22Rv1 (cell line): ENCODE results near the gene MYLK3.

Experiments
- CTCF ChIP-seq: fragments of 450-650 bp; IDR thresholded peaks from 2 replicates; pipeline ENCODE4 v1.5.1; 2017; ENCODE audit warnings: mild to moderate bottlenecking
- ZFX ChIP-seq: fragments of 450-650 bp; IDR thresholded peaks from 2 replicates; pipeline ENCODE4 v1.6.1; 2017; ENCODE audit warnings: antibody characterized with exemption, borderline replicate concordance

GRCh38 chr16:46756772-46757171, 8.6 kb upstream of the MYLK3 start:
- TF ChIP-seq CTCF (no peak), ZFX (no peak)
